ENCODE data around the gene DOCK9. TPM values are rescaled to one million over a fixed set of nuclear protein-coding genes. Genes with fewer than 3 reads are reported as not detected.

Gene DOCK9
- total and polyA plus RNA-seq, 2 experiments from 2014 or later, result 8.5 to 57.7 TPM

- Histone ChIP-seq H3K9me2 (ENCODE audit: insufficient read depth) (peaks cover 12% of the 10 kb centered on the region; the same call in 1 of the 2 replicates), H3K4me1 (ENCODE audit: insufficient read depth) (no peaks in the 10 kb centered on the region), H3K4me2 (no peak overlapping the region), H3K36me3 (ENCODE audit: insufficient read depth) (no peaks in the 10 kb centered on the region), H3K27me3 (ENCODE audit: insufficient read depth) (no peaks in the 10 kb centered on the region), H3K27ac (ENCODE audit: low read depth) (no peak overlapping the region), H3K79me2 (replicated peaks; ENCODE audit: insufficient read depth) (no peaks in the 10 kb centered on the region), H2AFZ (peak overlapping the region; percentile 56; the same call in 1 of the 2 replicates), H3F3A (replicated peaks; ENCODE audit: low read depth) (no peaks in the 10 kb centered on the region), H4K20me1 (replicated peaks; ENCODE audit: insufficient read depth) (no peaks in the 10 kb centered on the region), H3K4me3 (no peak overlapping the region)
- TF ChIP-seq CTCF (conservative IDR thresholded peaks at IDR 0.05; ENCODE audit: low read depth in 2 of 2) (no peak), ZNF462 (CRISPR knock-in tag; IDR thresholded peaks at IDR 0.05) (no peak), ZNF114 (CRISPR knock-in tag; IDR thresholded peaks at IDR 0.05) (no peak), CREB1 (CRISPR knock-in tag; IDR thresholded peaks at IDR 0.05; ENCODE audit: low read depth) (no peak), REST (IDR thresholded peaks at IDR 0.05; ENCODE audit: unreplicated experiment) (no peak), ETS1 (IDR thresholded peaks at IDR 0.05) (no peak), EZH2phosphoT487 (IDR thresholded peaks at IDR 0.05; ENCODE audit: unreplicated experiment) (no peak), POLR2AphosphoS5 (IDR thresholded peaks at IDR 0.05; ENCODE audit: low read depth) (no peak), JUNB (IDR thresholded peaks at IDR 0.05; ENCODE audit: unreplicated experiment) (no peak), STAT1 (IDR thresholded peaks at IDR 0.05; ENCODE audit: unreplicated experiment) (no peak), NANOG (IDR thresholded peaks at IDR 0.05; ENCODE audit: borderline replicate concordance) (no peak)
- Mint-ChIP-seq H3K4me1 (peaks cover 3% of the 10 kb centered on the region; the same call in 2 of the 3 replicates), H3K9me3 (no peaks in the 10 kb centered on the region; the same call in 2 of the 3 replicates), H3K27ac (no peak overlapping the region), H3K4me3 (no peak overlapping the region), H3K27me3 (ENCODE audit: insufficient read depth, low read depth, poor library complexity) (peaks cover 11% of the 10 kb centered on the region), H3K36me3 (ENCODE audit: low read depth) (no peaks in the 10 kb centered on the region)
- ATAC-seq, result no peak
- no peak for DNase-seq (ENCODE audit: low spot score)
Measured at GRCh38 chr13:98787173-98787572, 190.7 kb downstream of the DOCK9 start.
